ENCODE measurements around the gene QPCTL. TPM values are rescaled to one million over a fixed set of nuclear protein-coding genes. Genes with fewer than 3 reads are reported as not detected.
A peak's percentile ranks its signal among the peaks of the same experiment; 100 is the strongest.

The QPCTL gene
- total and polyA plus RNA-seq, 9 of the 15 experiments (the other 6 are each of a cell fraction or from before 2014, with no cell fraction given): 0.99 to 31.3 (median 12.7) TPM

DNA sequence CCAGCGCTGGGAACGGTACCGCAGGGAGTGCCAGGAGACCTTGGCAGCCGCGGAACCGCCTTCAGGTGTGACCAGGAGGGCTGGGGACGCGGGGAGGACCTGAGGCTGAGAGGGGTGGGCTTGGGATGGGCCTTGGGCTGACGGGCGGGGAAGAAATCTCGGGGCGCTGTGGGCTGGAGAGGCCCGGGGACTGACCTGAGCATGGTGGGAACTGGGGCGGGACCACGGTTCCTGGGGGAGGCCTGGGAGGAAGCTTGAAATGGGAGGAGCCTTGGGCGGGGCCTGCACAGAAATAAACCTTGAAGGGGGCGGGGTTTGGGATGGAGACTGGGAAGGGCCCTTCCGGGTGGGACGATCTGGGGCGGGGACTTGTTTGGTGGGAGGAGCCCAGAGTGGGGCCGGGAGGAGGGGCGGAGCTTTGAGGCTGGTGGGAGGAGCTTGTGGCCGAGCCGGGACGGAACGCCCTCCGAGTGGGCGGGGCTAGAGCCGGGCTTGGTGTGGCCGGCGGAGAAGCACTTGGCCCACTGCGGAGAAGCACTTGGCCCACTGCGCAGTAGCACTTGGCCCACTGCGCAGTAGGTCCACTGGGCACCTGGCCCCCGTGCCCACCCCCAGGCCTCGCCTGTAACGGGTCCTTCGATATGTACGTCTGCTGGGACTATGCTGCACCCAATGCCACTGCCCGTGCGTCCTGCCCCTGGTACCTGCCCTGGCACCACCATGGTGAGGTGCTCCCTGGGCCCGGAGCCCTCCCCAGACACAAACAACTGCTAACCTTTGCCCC lies 21.6 kb upstream of the QPCTL start (continued):
- TF ChIP-seq, protein P1, sequence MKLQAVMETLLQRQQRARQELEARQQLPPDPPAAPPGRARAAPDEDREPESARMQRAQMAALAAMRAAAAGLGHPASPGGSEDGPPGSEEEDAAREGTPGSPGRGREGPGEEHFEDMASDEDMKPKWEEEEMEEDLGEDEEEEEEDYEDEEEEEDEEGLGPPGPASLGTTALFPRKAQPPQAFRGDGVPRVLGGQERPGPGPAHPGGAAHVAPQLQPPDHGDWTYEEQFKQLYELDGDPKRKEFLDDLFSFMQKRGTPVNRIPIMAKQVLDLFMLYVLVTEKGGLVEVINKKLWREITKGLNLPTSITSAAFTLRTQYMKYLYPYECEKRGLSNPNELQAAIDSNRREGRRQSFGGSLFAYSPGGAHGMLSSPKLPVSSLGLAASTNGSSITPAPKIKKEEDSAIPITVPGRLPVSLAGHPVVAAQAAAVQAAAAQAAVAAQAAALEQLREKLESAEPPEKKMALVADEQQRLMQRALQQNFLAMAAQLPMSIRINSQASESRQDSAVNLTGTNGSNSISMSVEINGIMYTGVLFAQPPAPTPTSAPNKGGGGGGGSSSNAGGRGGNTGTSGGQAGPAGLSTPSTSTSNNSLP (IDR thresholded peaks at IDR 0.05; ENCODE audit: borderline replicate concordance, low read depth, low read length): no peak
- TF ChIP-seq RBM15 (IDR thresholded peaks at IDR 0.05; ENCODE audit: insufficient read depth, low read length) (no peak), YBX1 (IDR thresholded peaks at IDR 0.05) (no peak), FOXA1 (IDR thresholded peaks at IDR 0.05; ENCODE audit: borderline replicate concordance) (no peak), CHD1 (IDR thresholded peaks at IDR 0.05; ENCODE audit: low read length) (no peak), MAZ (CRISPR knock-in tag; conservative IDR thresholded peaks at IDR 0.05 in 1 of 2, IDR thresholded peaks at IDR 0.05 in 1 of 2) (peak in 1 of 2 experiments; percentile 64; a peak in 1 of 4 replicates), FOXP1 (CRISPR knock-in tag; IDR thresholded peaks at IDR 0.05) (0 out of 2 replicates have a peak, but pooled peaks have one; percentile 44), SP1 (CRISPR knock-in tag; IDR thresholded peaks at IDR 0.05) (peak; percentile 82), MIER1 (IDR thresholded peaks at IDR 0.05; ENCODE audit: low read depth) (no peak), ZBTB8A (IDR thresholded peaks at IDR 0.05; ENCODE audit: partially characterized antibody) (no peak), FIP1L1 (IDR thresholded peaks at IDR 0.05; ENCODE audit: low read depth, low read length, poor library complexity, severe bottlenecking) (no peak), MEF2D (tag; conservative IDR thresholded peaks at IDR 0.05; ENCODE audit: low read depth) (no peak), DMBX1 (CRISPR knock-in tag; IDR thresholded peaks at IDR 0.05; ENCODE audit: borderline replicate concordance) (no peak)
- TF ChIP-seq, protein P2, sequence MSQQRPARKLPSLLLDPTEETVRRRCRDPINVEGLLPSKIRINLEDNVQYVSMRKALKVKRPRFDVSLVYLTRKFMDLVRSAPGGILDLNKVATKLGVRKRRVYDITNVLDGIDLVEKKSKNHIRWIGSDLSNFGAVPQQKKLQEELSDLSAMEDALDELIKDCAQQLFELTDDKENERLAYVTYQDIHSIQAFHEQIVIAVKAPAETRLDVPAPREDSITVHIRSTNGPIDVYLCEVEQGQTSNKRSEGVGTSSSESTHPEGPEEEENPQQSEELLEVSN (IDR thresholded peaks at IDR 0.05; ENCODE audit: borderline replicate concordance in 1 of 2, extremely low read depth in 1 of 2, insufficient read depth in 1 of 2, insufficient read length in 1 of 2, low read depth in 1 of 2, low read length in 1 of 2, poor library complexity in 1 of 2, severe bottlenecking in 1 of 2): peak in 1 of 2 experiments; percentile 7
- TF ChIP-seq, protein P3, sequence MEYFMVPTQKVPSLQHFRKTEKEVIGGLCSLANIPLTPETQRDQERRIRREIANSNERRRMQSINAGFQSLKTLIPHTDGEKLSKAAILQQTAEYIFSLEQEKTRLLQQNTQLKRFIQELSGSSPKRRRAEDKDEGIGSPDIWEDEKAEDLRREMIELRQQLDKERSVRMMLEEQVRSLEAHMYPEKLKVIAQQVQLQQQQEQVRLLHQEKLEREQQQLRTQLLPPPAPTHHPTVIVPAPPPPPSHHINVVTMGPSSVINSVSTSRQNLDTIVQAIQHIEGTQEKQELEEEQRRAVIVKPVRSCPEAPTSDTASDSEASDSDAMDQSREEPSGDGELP (CRISPR knock-in tag; IDR thresholded peaks at IDR 0.05; ENCODE audit: borderline replicate concordance): peak; percentile 27; the same call in 1 of the 2 replicates
- TF ChIP-seq, protein P4, sequence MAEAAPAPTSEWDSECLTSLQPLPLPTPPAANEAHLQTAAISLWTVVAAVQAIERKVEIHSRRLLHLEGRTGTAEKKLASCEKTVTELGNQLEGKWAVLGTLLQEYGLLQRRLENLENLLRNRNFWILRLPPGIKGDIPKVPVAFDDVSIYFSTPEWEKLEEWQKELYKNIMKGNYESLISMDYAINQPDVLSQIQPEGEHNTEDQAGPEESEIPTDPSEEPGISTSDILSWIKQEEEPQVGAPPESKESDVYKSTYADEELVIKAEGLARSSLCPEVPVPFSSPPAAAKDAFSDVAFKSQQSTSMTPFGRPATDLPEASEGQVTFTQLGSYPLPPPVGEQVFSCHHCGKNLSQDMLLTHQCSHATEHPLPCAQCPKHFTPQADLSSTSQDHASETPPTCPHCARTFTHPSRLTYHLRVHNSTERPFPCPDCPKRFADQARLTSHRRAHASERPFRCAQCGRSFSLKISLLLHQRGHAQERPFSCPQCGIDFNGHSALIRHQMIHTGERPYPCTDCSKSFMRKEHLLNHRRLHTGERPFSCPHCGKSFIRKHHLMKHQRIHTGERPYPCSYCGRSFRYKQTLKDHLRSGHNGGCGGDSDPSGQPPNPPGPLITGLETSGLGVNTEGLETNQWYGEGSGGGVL (CRISPR knock-in tag; IDR thresholded peaks at IDR 0.05): no peak
- TF ChIP-seq, protein P5, sequence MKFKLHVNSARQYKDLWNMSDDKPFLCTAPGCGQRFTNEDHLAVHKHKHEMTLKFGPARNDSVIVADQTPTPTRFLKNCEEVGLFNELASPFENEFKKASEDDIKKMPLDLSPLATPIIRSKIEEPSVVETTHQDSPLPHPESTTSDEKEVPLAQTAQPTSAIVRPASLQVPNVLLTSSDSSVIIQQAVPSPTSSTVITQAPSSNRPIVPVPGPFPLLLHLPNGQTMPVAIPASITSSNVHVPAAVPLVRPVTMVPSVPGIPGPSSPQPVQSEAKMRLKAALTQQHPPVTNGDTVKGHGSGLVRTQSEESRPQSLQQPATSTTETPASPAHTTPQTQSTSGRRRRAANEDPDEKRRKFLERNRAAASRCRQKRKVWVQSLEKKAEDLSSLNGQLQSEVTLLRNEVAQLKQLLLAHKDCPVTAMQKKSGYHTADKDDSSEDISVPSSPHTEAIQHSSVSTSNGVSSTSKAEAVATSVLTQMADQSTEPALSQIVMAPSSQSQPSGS (CRISPR knock-in tag; IDR thresholded peaks at IDR 0.05): no peak

Data from K562 (cell line).